CD4-positive, alpha-beta memory T cell (primary cell): ENCODE data around the gene CHST9. TPM values are rescaled to one million over a fixed set of nuclear protein-coding genes. Genes with fewer than 3 reads are reported as not detected.

Experiments used
- CTCF ChIA-PET: fragments of 350-600 bp; sonication (Branson Sonifier 250); formaldehyde crosslinking; loops from one replicate; lab custom pipeline; 2021; ENCODE audit warnings: inconsistent platforms; ENCODE audit not compliant: partially characterized antibody; lab: Charles Lee
- POLR2A ChIA-PET: fragments of 350-600 bp; sonication (Branson Sonifier 250); formaldehyde crosslinking; loops from one replicate; lab custom pipeline; 2021; ENCODE audit not compliant: partially characterized antibody; lab: Charles Lee
- DNase-seq, 5 donors: peaks; one replicate each; pipeline versions ENCODE4 v3.0.0 to v3.0.0-alpha.2; 2020 to 2022; ENCODE audit warnings: mixed read lengths in 1 of 5
- H3K27ac ChIP-seq: one replicate; pipeline ENCODE4 v1.7.0; 2013; ENCODE audit warnings: low read depth, low read length
- H3K27me3 ChIP-seq: 2 replicates; pipeline ENCODE4 v1.7.0; 2013; ENCODE audit warnings: mild to moderate bottlenecking, low read length, moderate library complexity; ENCODE audit not compliant: insufficient read depth
- H3K36me3 ChIP-seq: 2 replicates; pipeline ENCODE4 v1.7.0; 2013; ENCODE audit warnings: mild to moderate bottlenecking, low read length, moderate library complexity; ENCODE audit not compliant: insufficient read depth
- H3K4me1 ChIP-seq: 2 replicates; pipeline ENCODE4 v1.7.0; 2013; ENCODE audit warnings: mild to moderate bottlenecking, low read length, moderate library complexity; ENCODE audit not compliant: insufficient read depth
- H3K4me3 ChIP-seq, 2 donors: one replicate each; pipeline ENCODE4 v1.7.0; 2013; ENCODE audit warnings: low read length in 2 of 2, mild to moderate bottlenecking in 1 of 2
- H3K9me3 ChIP-seq, 2 donors: one replicate each; pipeline ENCODE4 v1.7.0; 2013; ENCODE audit warnings: low read length in 2 of 2, control low read depth in 1 of 2; ENCODE audit not compliant: control insufficient read depth in 1 of 2
- H3K27ac Mint-ChIP-seq, 7 donors: one replicate each; pipeline ENCODE4 v1.8.0; 2020 to 2021; ENCODE audit warnings: mixed read lengths in 7 of 7, mild to moderate bottlenecking in 6 of 7, inconsistent platforms in 3 of 7, moderate library complexity in 3 of 7
- H3K27me3 Mint-ChIP-seq, 2 donors: one replicate each; pipeline ENCODE4 v1.8.0; 2020 to 2021; ENCODE audit warnings: mixed read lengths in 2 of 2
- H3K36me3 Mint-ChIP-seq, 2 donors: one replicate each; pipeline ENCODE4 v1.8.0; 2020 to 2021; ENCODE audit warnings: mixed read lengths in 2 of 2, inconsistent platforms in 1 of 2, mild to moderate bottlenecking in 1 of 2
- H3K4me1 Mint-ChIP-seq, 4 donors: one replicate each; pipeline ENCODE4 v1.8.0; 2020 to 2021; ENCODE audit warnings: mixed read lengths in 4 of 4, mild to moderate bottlenecking in 1 of 4
- H3K4me3 Mint-ChIP-seq, 8 donors: one replicate each; pipeline ENCODE4 v1.8.0; 2020 to 2021; ENCODE audit warnings: mixed read lengths in 8 of 8, mild to moderate bottlenecking in 7 of 8, moderate library complexity in 6 of 8, inconsistent platforms in 3 of 8
- H3K9me3 Mint-ChIP-seq, 8 donors: one replicate each; pipeline ENCODE4 v1.8.0; 2020 to 2021; ENCODE audit warnings: mixed read lengths in 8 of 8, mild to moderate bottlenecking in 5 of 8, inconsistent platforms in 3 of 8, moderate library complexity in 1 of 8
- intact Hi-C: fragments of 100-400 bp; cut with micrococcal nuclease; formaldehyde crosslinking; loops from one replicate; pipeline ENCODE4 v1.15.1; 2023
- polyA plus RNA-seq, 2 donors: library from polyadenylated mRNA; unstranded; fragments of 300-500 nt; fragmentation: Illumina TruSeq; gene quantifications; one replicate each; pipeline ENCODE4 v1.2.3, GENCODE V29; 2021
- total RNA-seq, 2 experiments: library from RNA; stranded (reverse); gene quantifications; one replicate each; pipeline ENCODE4 v1.2.3, GENCODE V29; 2021

Gene CHST9
- total and polyA plus RNA-seq, 4 experiments from 2014 or later = not detected

DNA sequence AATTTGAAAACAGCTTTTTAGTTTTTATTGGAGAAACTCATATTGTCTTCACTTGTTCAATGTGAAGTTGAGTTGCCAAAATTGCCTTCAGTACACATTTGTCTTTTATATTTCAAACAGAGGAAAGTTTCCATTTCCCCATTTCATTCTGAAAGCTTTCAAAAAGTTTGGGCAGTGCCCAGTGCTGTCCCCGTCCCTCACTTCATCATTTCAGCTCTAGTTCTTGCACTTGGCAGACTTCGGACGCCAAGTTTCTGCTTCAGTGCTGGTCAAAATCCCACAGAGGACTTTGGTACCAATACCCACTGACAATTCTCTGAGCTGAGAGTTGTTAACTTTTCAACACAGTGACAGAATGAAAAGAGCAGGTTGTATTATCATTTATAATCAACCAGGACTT, 276.2 kb downstream of the CHST9 start:
- Mint-ChIP-seq H3K4me3 (no peak overlapping the region), H3K4me1 (no peaks in the 10 kb centered on the region), H3K9me3 (peaks cover 0 to 20% (median 13%) of the 10 kb centered on the region in 8 donors), H3K27ac (no peak overlapping the region), H3K27me3 (no peaks in the 10 kb centered on the region), H3K36me3 (no peaks in the 10 kb centered on the region)
- DNase-seq = no peak
- ChIA-PET CTCF (no interaction called here), POLR2A (no interaction called here)
- Histone ChIP-seq H3K9me3 (peaks cover 0 to 4% of the 10 kb centered on the region in 2 donors), H3K36me3 (no peaks in the 10 kb centered on the region), H3K4me1 (no peaks in the 10 kb centered on the region), H3K4me3 (no peak overlapping the region), H3K27ac (no peak overlapping the region), H3K27me3 (no peaks in the 10 kb centered on the region)
- intact Hi-C loops = no loop called here

DNA sequence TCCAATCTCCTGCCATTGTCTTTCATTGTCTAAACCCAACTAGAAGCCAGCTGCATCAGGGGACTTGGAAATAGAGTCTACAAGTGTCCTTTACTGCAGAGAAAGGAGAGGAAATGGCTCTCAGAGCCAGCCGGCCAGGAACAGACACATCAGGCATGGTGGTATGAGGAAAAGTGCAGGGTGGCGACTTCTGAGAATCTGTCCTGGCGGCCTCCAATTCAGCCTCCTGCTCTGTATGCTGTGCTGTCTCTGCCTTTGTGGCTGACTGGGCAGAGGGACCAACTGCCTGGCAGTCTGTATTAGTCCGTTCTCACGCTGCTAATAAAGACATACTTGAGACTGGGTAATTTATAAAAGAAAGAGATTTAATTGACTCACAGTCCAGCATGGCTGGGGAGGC, 282.8 kb downstream of the CHST9 start:
- no peak overlapping the region for H3K27ac ChIP-seq
- H3K36me3 ChIP-seq = no peaks in the 10 kb centered on the region
- no peak overlapping the region for H3K27ac Mint-ChIP-seq
- intact Hi-C loops = no loop called here
- no peaks in the 10 kb centered on the region for H3K36me3 Mint-ChIP-seq
- no peaks in the 10 kb centered on the region for H3K27me3 ChIP-seq
- H3K9me3 Mint-ChIP-seq = peaks cover 3 to 18% (median 14%) of the 10 kb centered on the region in 8 donors
- H3K4me1 ChIP-seq = no peaks in the 10 kb centered on the region
- no peak for DNase-seq
- H3K4me3 ChIP-seq = no peak overlapping the region
- peaks cover 0 to 9% of the 10 kb centered on the region in 2 donors for H3K9me3 ChIP-seq
- H3K4me1 Mint-ChIP-seq = no peaks in the 10 kb centered on the region
- POLR2A ChIA-PET = no interaction called here
- H3K27me3 Mint-ChIP-seq = no peaks in the 10 kb centered on the region
- CTCF ChIA-PET = no interaction called here
- H3K4me3 Mint-ChIP-seq = no peak overlapping the region

DNA sequence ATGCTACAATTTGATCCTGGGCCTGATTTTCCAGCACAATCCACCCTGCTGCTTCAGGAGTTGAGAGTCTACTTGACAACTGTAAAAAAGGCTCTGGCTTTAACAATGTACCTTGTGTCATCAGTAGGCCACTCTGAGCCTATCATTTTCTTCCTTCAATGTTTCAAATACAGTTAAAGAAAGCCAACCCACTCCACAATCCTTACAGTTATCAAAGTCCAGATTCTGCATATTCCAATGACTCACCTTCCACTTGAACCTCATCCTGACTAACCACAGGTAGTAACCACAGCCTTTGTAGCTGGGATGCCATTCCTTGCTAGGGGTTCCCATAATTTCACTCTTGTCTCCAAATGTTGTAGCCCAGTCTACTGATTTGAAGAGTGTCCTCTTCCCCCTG, 284.1 kb downstream of the CHST9 start:
- Mint-ChIP-seq H3K4me3 (no peak overlapping the region), H3K27me3 (no peaks in the 10 kb centered on the region), H3K9me3 (peaks cover 3 to 17% (median 9%) of the 10 kb centered on the region in 8 donors), H3K4me1 (no peaks in the 10 kb centered on the region), H3K27ac (peak overlapping the region in 1 of 7 donors; percentile 5), H3K36me3 (no peaks in the 10 kb centered on the region)
- no peaks in the 10 kb centered on the region for H3K4me1 ChIP-seq
- H3K27ac ChIP-seq = no peak overlapping the region
- no peaks in the 10 kb centered on the region for H3K27me3 ChIP-seq
- no peak overlapping the region for H3K4me3 ChIP-seq
- ChIA-PET CTCF (no interaction called here), POLR2A (no interaction called here)
- H3K36me3 ChIP-seq = no peaks in the 10 kb centered on the region
- H3K9me3 ChIP-seq = peaks cover 0 to 6% of the 10 kb centered on the region in 2 donors
- DNase-seq = no peak
- intact Hi-C loops = no loop called here

DNA sequence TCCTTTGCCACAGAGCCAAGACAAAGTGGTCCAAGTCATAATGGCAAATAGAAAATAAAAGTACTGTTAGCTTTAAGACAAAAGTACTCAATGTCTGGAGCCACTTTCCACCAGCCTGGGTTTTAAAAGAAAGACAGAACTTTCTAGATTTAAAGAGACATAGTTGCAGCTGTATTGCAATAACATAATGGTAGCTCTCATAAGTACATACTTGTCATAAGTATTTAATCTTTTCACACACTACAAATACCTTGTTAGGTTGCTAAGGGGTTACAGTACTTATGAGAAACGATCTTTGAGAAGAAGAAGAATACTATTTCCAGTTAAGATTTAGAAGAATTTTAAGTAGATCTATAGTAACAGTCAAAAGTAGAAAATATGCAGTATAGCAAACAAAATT, 290.7 kb downstream of the CHST9 start:
- H3K36me3 ChIP-seq = no peaks in the 10 kb centered on the region
- intact Hi-C loops = no loop called here

DNA sequence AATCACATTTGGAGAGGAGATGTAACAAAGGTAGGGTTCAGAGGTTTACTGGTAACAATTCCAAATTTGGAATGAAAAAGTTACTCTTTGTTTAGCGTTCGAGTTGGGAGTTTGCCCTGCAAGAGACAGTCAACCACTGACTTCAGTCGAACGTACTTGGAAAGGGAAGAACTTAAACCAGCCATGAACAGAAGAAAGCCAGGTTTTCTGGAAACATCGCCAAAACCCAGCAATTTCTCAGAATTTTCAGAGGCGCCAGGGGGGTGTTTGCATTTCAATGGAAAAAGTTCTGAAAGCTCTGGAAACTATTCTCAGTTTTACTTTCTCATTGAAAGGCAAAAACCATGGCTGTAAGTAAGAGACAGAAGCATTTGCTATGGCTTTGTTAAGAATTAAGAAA, 291.1 kb downstream of the CHST9 start:
- H3K27me3 Mint-ChIP-seq = no peaks in the 10 kb centered on the region
- no peak for DNase-seq
- Histone ChIP-seq H3K27ac (no peak overlapping the region), H3K27me3 (no peaks in the 10 kb centered on the region), H3K9me3 (no peaks in the 10 kb centered on the region), H3K36me3 (no peaks in the 10 kb centered on the region), H3K4me1 (no peaks in the 10 kb centered on the region), H3K4me3 (no peak overlapping the region)
- H3K4me3 Mint-ChIP-seq = no peak overlapping the region
- no peaks in the 10 kb centered on the region for H3K36me3 Mint-ChIP-seq
- CTCF ChIA-PET = no interaction called here
- H3K4me1 Mint-ChIP-seq = peaks cover 0 to 1% (median 0%) of the 10 kb centered on the region in 4 donors
- no peak overlapping the region for H3K27ac Mint-ChIP-seq
- POLR2A ChIA-PET = no interaction called here
- intact Hi-C loops = no loop called here
- H3K9me3 Mint-ChIP-seq = peaks cover 0 to 4% (median 2%) of the 10 kb centered on the region in 8 donors

More for the DNA sequence above, 290.7 kb downstream of the CHST9 start:
- H3K9me3 ChIP-seq = no peaks in the 10 kb centered on the region
- no peaks in the 10 kb centered on the region for H3K27me3 ChIP-seq
- DNase-seq = no peak
- H3K27ac ChIP-seq = no peak overlapping the region
- Mint-ChIP-seq H3K9me3 (peaks cover 0 to 5% (median 2%) of the 10 kb centered on the region in 8 donors), H3K27ac (no peak overlapping the region), H3K36me3 (no peaks in the 10 kb centered on the region), H3K27me3 (no peaks in the 10 kb centered on the region), H3K4me3 (no peak overlapping the region), H3K4me1 (peaks cover 0 to 1% (median 0%) of the 10 kb centered on the region in 4 donors)
- POLR2A ChIA-PET = no interaction called here
- H3K4me3 ChIP-seq = no peak overlapping the region
- CTCF ChIA-PET = no interaction called here
- no peaks in the 10 kb centered on the region for H3K4me1 ChIP-seq

DNA sequence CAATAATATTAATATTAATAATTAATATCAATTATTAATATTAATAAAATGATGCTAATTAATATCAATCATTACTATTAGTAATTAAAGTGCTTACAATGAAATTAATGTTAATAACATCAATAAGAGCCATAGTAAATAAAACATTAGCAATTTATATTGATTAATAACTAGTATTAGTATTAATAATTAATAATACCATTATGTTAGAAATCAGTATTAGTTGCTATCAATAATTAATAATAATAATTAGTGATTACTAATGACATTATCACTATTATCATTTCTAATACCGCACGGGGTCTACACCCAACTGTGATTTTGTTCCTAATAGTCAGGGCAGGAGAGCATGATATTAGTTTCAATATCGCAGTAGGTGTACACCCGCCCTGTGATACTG, 296.8 kb downstream of the CHST9 start:
- Histone ChIP-seq H3K4me1 (no peaks in the 10 kb centered on the region), H3K36me3 (no peaks in the 10 kb centered on the region), H3K9me3 (no peaks in the 10 kb centered on the region), H3K27me3 (no peaks in the 10 kb centered on the region), H3K4me3 (no peak overlapping the region), H3K27ac (no peak overlapping the region)
- intact Hi-C loops = no loop called here
- no peak for DNase-seq
- peaks cover 0 to 2% (median 0%) of the 10 kb centered on the region in 8 donors for H3K9me3 Mint-ChIP-seq
- no peaks in the 10 kb centered on the region for H3K27me3 Mint-ChIP-seq
- ChIA-PET POLR2A (no interaction called here), CTCF (no interaction called here)
- H3K27ac Mint-ChIP-seq = no peak overlapping the region
- H3K36me3 Mint-ChIP-seq = no peaks in the 10 kb centered on the region
- H3K4me3 Mint-ChIP-seq = no peak overlapping the region
- no peaks in the 10 kb centered on the region for H3K4me1 Mint-ChIP-seq

DNA sequence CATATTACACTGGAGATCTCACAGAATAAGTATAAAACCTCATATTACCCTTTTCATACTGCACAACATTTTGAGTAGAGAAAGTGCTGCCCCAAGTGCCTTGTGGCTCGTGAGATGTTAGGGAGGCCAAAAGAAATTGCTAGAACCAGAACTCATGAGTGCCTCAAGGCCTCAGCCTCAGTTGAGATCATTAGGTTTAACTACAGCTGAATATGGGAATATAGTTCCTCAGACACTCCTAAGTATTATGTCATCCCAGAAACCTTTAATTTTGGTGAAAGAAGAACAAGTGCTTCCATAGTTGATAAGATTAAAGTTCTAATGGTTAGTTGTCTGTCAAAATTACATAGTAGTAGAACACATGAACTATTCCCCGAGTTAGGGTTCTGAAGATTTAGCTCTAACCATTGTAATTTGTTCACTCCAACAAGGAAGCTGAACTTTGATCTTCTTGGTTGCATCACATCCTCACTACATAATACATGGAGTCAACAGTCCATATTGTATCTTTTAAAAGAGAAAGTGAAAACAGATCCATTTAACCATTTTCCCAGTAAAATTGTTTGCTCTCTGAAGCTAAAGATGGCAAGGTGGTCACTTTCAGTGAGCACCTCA, 310.0 kb downstream of the CHST9 start:
- Histone ChIP-seq H3K27me3 (no peaks in the 10 kb centered on the region), H3K4me1 (no peaks in the 10 kb centered on the region), H3K27ac (no peak overlapping the region), H3K4me3 (no peak overlapping the region), H3K36me3 (no peaks in the 10 kb centered on the region), H3K9me3 (no peaks in the 10 kb centered on the region)
- intact Hi-C loops = no loop called here
- Mint-ChIP-seq H3K36me3 (no peaks in the 10 kb centered on the region), H3K9me3 (peaks cover 0 to 11% (median 4%) of the 10 kb centered on the region in 8 donors), H3K4me1 (no peaks in the 10 kb centered on the region), H3K27ac (no peak overlapping the region), H3K4me3 (no peak overlapping the region), H3K27me3 (no peaks in the 10 kb centered on the region)
- POLR2A ChIA-PET = no interaction called here
- DNase-seq = no peak
- CTCF ChIA-PET = no interaction called here
